GM13976 (cell line): Measurements from ENCODE around the gene NRSN1.
"Not testable (repeated sequence)": the region's sequence is repeated elsewhere in the genome, so short reads cannot be mapped to it uniquely, and the experiment has no call there.

Experiments used
- DNase-seq: peaks from one replicate; pipeline ENCODE4 v3.0.0; 2012; ENCODE audit warnings: low spot score
- in situ Hi-C: fragments of 300-500 bp; cut with MboI; formaldehyde crosslinking; loops from one replicate; pipeline ENCODE4 v1.12.0; 2022; ENCODE audit warnings: low sequenced_read_pairs, mixed read lengths, inconsistent platforms; ENCODE audit not compliant: unreplicated experiment
- TF ChIP-seq, protein P1 (sequence below): IDR thresholded peaks from 2 replicates; pipeline ENCODE4 v1.5.1; 2012; ENCODE audit warnings: borderline replicate concordance, mild to moderate bottlenecking; ENCODE audit not compliant: insufficient read depth; ENCODE audit errors: extremely low read depth, missing control alignments, control extremely low read depth

NRSN1 gene

GRCh38 chr6:24126586-24127192, 674 bp downstream of the NRSN1 start:
- in situ Hi-C loops, result no loop called here

GRCh38 chr6:24127316-24127715, 1.3 kb downstream of the NRSN1 start:
- in situ Hi-C loops, result no loop called here
- TF ChIP-seq, protein P1, sequence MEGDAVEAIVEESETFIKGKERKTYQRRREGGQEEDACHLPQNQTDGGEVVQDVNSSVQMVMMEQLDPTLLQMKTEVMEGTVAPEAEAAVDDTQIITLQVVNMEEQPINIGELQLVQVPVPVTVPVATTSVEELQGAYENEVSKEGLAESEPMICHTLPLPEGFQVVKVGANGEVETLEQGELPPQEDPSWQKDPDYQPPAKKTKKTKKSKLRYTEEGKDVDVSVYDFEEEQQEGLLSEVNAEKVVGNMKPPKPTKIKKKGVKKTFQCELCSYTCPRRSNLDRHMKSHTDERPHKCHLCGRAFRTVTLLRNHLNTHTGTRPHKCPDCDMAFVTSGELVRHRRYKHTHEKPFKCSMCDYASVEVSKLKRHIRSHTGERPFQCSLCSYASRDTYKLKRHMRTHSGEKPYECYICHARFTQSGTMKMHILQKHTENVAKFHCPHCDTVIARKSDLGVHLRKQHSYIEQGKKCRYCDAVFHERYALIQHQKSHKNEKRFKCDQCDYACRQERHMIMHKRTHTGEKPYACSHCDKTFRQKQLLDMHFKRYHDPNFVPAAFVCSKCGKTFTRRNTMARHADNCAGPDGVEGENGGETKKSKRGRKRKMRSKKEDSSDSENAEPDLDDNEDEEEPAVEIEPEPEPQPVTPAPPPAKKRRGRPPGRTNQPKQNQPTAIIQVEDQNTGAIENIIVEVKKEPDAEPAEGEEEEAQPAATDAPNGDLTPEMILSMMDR, result no peak
- no peak for DNase-seq

More at GRCh38 chr6:24126586-24127192, 674 bp downstream of the NRSN1 start:
- DNase-seq, result peak; percentile 59
- TF ChIP-seq, protein P1, result no peak

- DNase-seq, result no peak
- in situ Hi-C loops, result no loop called here
- TF ChIP-seq, protein P1, result no peak
Measured at GRCh38 chr6:24131751-24132150, 5.7 kb downstream of the NRSN1 start.

DNA sequence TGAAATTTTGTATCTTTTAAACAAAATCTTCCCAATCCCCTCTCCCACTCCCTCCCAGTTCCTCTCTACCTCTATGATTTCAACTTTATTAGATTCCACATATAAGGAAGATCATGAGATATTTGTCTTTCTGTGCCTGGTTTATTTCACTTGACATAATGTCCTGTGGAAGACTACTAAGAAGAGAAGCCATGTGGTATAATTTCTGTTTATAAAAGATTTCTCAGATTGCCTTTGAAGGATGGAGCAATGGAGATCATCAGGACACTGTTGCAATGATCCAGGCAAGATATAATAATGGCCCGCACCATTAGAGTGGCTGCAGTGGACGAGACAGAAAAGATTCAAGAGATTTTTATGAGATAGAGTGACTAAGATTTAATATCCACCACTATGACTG, 13.1 kb downstream of the NRSN1 start:
- no peak for DNase-seq
- TF ChIP-seq, protein P1, result no peak
- in situ Hi-C loops, result no loop called here

DNA sequence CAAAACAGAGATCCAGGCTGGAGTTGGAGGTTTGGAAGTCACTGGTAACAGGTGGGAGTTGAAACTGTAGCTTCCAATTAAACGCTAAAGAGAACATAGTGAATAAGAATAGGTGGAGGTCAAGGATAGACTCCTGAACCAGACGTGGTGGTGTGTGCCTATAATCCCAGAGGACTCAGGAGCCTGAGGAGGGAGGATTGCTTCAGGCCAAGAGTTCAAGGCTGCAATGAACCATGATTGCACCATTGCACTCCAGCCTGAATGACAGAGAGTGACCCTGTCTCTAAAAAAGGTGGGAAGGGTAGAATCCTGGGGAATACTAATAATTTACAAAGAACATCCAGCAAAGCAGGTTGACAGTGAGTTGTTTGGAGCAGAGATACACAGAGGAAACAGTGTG, 13.6 kb downstream of the NRSN1 start:
- no peak for DNase-seq
- in situ Hi-C loops, result no loop called here
- TF ChIP-seq, protein P1, result no peak

DNA sequence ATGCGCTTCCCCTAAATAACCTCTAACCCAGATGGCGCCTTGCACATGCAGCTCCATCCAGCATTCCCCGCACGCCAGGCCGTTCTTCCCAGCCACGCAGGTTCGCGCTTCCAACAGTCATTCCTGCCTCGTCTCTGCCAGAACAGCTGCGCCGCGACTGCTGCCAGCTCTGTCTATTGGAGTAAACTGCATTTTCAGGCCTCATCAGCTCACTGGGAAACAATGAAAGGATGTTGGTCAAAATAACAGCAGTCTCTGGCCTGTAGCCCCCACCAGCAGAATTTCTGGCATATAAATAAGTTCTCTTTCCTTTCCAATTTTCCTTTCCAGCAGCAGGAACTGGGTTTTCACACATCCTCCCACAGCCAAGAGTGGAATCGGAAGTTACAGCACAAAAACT, 14.6 kb downstream of the NRSN1 start:
- TF ChIP-seq, protein P1, result no peak
- in situ Hi-C loops, result no loop called here
- DNase-seq, result no peak

GRCh38 chr6:24142733-24143132, 16.7 kb downstream of the NRSN1 start:
- in situ Hi-C loops, DNase-seq: not testable (repeated sequence)
